HPDE6-E6E7 (cell line): Measurements from ENCODE around the gene ADGRL3.

Experiments
- DNase-seq: peaks from one replicate; pipeline ENCODE4 v3.0.0; 2011; ENCODE audit warnings: missing footprints; ENCODE audit errors: extremely low spot score

ADGRL3 gene

GRCh38 chr4:61426229-61426628 is 226.1 kb downstream of the ADGRL3 start:
- DNase-seq = no peak

DNA sequence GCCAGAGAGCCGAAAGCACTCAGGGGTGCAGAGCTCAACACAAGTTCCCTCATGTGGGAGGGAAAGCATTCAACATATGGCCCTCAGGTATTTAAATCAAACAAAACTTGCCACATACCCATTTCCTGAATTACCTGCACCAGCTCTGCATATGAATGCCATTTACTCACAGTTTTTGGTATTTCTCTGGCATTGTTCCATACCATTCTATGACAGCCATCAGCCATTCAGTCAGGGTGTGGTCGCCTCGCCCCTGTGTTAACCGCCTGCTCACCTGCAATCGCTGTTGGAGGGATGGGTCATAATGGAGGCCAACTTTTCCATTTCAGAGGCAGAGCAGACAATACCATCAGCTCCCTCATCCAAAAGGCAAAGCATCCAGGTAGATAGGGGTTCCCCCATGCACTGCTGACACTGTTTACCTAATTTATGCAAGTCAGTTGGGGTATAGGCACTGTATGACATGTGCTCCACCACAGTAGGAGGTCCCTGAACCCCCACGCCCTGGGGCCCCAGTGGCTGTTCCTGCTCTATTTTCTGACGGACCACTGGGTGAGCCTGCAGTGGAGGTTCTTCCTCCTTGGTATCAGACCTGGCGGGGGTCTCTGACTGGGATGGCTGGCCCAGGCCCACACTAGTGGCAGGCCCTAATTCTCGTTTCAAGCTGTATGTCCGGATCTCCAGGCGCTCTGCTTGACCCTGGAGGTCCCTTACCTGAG is 227.1 kb downstream of the ADGRL3 start:
- DNase-seq = peak; percentile 41

DNA sequence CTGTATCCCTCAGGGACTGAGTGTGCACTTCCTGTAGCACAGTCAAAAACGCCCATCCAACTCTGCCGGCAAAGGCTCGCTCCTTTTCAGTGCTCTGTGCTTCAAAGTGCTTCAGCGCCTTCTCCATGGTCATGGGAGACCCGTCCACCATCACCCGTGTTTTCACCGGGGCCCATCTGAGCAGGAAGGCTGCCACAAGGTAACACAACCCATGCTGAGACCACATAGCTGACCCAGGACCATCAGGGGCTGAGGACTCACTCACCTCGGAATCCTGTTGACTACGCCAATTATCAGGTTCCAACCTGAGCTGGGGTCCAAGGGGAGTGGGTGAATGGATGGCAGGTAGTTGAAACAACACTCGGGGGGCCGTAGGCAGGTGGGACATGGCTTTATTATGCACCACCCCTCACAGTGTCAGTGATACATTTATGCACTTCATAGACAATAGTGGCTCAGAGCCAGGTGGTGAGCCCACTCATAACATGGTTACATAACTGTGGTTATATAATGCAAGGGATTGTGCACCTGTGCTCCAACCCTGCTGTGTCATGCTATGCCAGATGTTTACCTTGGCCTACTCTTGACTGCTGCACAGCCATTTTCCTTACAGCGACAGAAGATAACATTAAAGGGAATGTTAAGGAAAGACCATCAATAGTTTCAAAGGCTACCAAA is 227.8 kb downstream of the ADGRL3 start:
- DNase-seq = no peak

DNA sequence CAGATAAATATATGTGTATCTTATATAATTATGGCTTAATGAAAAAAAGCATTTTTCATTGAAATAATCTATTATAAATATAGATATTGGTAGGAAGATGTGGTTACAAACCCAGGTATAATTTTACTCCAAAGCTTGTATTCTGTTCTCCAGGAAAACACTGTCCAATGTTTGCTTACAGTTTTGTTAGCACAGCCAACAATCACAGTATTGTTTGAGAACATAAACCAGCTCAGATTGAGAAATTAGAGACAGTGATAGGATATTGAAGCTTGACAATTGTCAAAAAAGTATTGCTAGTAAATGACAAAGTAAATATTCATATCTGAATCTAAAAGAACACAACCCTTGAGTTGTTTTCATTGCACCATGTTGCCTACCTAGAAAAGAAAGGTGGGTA is 228.8 kb downstream of the ADGRL3 start:
- no peak for DNase-seq

- DNase-seq = no peak
These were observed 231.0 kb downstream of the ADGRL3 start for GRCh38 chr4:61431131-61431530.

- DNase-seq = no peak
These were observed 237.8 kb downstream of the ADGRL3 start for GRCh38 chr4:61437923-61438322.

DNA sequence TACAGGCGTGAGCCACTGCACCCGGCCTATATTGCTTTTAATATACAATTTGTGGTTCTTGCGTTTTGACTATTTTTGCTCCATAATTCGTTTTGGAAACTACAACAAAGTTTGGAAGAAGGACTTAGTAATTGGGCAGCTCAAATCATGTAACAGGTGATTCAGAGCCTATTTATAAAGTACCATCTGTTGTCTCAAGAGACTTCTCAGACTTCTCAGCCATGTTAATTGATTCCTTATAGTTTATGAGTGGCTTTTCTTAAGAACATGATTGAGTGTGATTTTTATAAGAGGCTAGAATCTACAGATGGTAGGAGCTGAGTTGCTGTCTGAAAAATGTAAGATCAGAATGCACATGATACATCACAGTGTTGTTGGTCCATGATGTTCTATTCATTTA is 240.2 kb downstream of the ADGRL3 start:
- no peak for DNase-seq

- DNase-seq = no peak
These were observed 242.8 kb downstream of the ADGRL3 start for GRCh38 chr4:61442936-61443335.

GRCh38 chr4:61443813-61444510 is 243.8 kb downstream of the ADGRL3 start:
- DNase-seq = no peak

- no peak for DNase-seq
These were observed 245.4 kb downstream of the ADGRL3 start for GRCh38 chr4:61445374-61446063.

DNA sequence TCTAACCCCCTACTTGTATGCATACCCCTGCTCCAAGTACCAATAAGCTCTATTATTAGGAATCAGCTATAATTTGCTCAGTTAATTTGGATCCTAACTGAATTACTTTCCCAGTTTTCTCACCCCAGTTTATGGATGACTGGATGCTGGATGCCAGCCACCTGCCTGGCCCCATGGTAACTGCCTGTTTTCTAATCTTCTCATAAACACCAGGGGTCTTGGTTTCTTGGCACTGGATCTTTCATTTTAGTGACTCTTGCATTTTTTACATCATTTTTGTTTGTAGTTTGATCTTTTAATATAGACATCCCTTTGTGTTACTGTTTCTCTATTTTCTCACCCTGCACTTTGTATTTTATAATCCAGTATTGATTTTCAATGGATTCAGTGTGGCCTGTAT is 246.8 kb downstream of the ADGRL3 start:
- DNase-seq = no peak

DNA sequence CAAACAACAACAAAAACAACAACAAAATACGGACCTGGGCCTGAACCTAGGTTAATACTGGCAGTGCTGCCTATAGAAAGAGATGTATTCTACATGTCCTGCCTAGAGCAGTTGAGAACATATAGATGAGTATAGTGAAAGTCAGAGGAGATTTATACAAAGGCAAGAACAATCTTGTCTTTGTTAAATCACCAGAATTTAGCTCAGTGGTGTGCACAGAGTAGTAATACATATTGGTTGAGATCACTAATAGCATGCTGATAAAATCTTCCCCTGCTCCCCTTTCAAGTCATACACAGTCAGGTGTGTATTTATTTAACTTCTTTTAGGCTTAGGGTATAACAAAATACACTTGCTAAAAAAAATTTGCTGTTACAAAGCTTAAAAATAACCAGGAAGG is 247.8 kb downstream of the ADGRL3 start:
- no peak for DNase-seq

- no peak for DNase-seq
These were observed 251.8 kb downstream of the ADGRL3 start for GRCh38 chr4:61451935-61452334.

DNA sequence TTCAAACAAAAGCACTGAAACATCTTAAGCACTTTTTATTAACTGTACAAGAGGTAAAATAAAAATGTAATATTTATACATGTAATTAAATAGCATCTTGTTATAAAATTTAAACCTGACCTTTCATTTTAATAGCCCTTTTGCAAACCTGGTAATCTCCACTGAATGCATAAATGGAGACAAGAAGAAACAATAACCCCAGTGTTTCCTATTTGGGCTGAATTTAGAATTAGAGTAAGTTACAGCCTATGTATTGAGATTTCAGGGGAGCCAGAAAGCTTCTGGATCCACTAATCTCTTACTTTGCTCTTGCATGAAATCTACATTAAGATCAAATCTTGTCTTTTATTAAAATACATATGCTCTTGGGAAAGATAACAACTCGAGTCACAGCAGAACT is 261.8 kb downstream of the ADGRL3 start:
- DNase-seq = no peak

DNA sequence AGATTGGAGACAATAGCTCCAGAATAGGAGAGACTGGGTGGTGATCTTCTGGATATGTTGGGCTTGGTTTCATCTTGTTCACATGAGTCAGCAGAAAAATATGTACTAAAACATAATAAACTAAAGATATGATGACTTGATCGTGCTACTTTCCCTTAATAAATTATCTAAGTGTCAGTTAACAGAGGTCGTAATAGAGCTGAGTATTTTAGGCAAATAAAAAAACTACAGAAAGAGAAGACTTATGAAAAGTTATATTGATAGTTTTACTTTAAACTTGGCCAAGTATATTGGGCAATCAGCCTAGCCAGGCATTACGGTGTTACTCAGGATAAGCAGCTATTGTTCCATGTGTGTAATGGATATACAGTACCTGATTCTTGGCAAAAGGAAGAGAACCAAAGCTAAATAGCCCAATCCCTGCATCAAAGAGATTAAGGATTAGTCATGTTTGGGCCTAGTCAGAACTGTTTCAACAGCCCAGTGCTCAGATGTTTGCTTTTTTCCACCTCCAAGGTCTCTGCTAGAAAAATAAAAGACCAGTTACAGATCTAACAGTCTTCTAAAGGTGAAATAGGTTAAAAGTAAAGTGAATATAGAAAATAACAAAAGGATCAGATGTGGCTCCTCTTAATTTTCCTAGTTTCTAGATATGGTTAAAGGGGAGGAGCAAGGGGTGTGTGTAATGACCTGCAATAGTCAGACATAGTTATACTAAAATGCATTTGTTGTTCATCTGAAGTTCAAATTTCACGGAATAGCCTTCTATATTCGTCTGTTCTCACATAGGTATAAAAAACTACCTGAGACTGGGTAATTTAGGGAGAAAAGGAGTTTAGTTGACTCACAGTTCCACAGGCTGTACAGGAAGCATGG is 262.6 kb downstream of the ADGRL3 start:
- DNase-seq = peak; percentile 59

GRCh38 chr4:61468024-61468720 is 268.0 kb downstream of the ADGRL3 start:
- peak; percentile 51 for DNase-seq

DNA sequence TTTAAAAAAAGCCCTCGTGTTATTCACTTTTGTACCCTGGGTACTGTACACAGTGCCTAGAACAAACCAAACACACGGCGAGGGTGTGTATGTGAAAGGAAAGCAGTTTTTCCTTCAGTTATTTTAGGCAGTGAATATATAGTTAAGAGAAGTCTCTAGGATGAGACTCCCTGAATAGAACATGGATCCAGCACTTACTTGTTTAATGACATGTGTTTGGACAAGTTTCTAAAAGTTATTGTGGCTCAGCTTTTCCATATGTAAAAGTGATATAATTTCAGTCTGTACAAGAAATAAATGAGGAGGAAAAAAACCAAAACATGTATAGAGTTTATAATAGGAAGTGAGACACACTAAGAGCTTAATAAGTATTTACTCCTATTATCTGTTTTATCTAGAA is 273.2 kb downstream of the ADGRL3 start:
- DNase-seq = no peak

- DNase-seq = no peak
These were observed 278.2 kb downstream of the ADGRL3 start for GRCh38 chr4:61478340-61478739.

DNA sequence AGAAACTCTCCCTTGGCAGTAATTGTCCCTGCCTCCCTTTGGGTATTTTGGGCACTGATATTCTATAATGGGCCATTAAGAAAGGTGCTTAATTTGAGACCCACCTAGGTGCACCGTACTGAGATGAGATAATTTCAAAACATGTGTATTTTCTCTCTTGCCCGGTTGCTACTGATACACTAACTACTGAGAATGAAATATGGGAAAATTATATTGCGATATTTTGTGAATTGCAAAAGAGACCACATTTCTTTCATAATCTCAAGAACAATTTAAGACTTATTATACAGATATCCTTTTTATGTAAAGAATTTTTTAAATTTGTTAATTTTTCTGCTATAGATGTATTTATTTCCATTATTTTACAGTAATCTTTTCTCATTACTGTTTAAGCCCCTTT is 284.9 kb downstream of the ADGRL3 start:
- no peak for DNase-seq

- DNase-seq = no peak
These were observed 289.8 kb downstream of the ADGRL3 start for GRCh38 chr4:61489927-61490326.

DNA sequence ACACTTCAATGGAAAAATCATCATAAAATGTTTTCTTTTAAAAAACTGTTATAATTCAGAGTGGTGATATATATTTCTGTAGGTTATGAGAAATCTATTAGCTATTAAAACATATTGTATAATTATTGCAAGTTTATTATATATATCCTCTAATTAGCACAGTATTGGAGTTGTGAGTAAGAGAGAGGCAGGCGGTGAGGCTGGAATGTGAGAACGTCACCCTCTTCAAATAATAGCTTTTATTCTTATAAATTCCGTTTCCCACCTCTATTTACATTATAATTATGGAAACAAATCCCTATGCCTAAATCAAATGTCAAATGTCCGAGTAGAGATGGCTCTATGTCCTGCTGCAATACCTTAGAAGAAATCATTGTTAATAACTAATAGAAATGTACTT is 292.9 kb downstream of the ADGRL3 start:
- no peak for DNase-seq
